Activated CD8-positive, alpha-beta memory T cell treated with anti-CD3 and anti-CD28 coated beads, Interleukin-2, amount 50 U/mL, for 24 hours (primary cell): ENCODE measurements around the gene ERAP2.
"Not testable (repeated sequence)": the region's sequence is repeated elsewhere in the genome, so short reads cannot be mapped to it uniquely, and the experiment has no call there.

Source experiments
- DNase-seq: peaks from one replicate; pipeline ENCODE4 v3.0.0-alpha.2; 2020; ENCODE audit errors: extremely low read depth

The ERAP2 gene

DNA sequence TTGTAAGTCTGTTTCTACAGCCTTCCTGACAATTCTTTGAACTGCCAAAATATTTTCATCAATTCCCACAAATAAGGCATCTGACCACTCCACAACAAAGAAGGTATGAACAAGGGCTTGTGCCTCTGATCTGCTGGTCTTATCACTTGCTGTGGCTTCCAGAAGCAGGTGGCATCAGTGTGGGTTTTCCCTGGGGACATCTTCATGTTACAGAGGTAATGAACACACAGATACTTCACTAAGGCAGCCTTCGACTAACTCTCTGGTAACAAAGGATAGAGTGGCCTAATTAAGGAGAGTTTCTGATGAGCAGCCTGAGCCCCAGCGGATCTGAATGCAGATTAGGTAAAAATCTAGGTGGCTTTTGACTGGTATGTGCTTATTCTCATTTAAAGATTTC, 15.2 kb upstream of the ERAP2 start:
- no peak for DNase-seq

DNA sequence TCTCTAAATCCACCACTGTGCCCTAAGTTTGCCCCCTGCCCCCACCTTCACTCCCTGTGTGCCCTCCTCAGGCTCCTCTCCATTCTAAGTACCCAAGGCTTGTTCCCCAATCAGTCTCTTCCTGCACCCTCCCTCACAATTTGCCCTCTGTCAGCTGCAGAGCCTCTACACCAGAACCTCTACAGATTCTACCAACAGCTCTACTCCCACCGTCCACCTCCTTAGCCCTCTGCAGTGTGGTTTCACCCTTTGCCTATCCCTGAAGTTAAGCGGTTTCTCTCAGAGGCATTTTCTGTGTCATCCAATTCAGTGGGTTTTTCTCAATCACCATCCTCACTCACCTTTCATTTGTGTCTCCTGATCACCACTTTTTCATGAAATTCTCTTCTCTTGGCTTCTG, 13.2 kb upstream of the ERAP2 start:
- no peak for DNase-seq

DNA sequence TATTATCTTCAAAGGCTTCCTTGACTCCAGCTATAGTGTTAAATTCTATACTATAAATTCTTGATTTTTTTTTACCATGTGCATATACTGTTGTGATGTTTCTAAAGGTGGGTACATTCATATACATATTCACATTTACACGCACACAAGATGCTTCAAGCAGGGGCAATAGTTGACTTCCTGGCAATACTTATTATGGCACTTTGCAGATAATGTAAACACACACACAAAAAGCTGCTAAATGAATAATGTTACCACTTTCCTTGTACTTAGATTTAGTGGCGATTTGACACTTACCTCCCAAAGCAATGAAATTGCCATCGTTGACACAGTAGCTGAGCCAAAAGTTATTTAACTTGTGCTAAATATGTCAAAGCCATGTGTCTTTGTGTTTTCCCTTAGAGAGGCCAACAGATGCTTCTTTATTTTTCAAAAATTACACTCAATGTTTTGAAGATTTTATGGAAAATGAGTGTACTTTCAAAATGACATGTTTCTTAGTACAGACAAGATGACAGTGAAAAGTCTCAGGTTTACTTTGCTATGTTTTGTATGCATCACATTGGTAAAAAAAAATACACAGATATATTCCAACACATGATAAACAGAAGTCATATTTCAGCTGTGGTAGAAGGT, 12.2 kb upstream of the ERAP2 start:
- no peak for DNase-seq

DNA sequence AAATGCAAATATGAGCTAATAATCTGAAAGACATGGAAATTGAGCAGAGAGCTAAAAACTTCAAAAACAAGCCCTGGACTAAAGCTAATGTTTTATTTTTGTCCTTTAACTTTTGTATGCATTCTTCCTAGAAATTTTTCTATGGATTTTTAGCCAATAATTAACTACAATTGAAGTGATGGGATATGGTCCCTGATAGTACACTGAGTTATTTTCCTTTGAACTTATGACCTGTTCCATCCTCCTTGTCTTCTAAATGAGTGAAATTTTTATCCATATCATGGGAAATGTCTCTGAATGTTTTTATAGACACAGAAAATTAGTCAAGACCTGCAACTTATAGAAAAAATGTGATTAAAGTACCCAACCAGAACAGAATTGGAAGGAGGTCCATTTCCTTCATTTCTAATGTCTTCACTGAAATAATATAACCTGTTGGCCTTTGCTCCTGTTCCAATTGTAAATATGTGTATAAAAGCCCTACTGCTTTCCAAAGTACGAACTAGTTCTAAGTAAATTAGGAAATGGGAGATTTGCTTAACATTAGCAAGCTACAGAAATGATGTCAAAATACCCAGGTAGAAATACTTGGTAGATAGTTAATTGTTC, 11.3 kb upstream of the ERAP2 start:
- no peak for DNase-seq

DNA sequence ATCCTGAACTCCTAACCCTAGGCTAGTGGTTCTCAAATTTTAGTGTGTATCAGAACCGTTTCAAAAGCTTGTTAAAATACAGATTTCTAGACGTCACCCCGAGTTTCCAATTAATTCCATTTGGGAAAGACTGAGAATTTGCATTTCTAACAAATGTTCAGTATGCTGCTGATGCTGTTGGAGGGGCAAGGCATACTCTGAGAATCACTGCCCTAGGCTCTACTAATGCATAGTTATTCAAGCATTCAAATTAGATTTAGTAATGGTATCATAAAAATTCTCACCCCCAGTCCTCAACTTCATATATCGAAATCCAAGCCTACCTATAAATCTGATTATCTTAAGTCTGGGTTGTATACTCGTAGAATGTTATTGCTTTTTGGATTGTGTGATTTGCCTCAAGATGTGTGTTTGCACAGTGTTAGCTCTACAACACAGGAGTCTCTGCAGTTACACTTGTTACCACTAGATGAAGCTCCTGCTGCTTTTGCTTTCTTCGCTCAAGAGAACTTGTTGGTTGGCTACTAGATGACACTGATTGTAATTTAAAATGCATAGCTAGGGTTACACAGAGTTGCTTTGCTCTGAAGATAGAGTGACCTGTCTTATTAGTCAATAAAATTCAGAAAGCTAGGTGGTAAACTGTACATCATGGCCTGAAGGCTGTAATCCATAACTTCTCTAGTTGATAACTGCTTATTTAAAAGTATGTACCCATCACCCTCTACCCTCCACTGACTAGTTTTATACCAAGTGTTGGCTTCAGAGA, 7.5 kb upstream of the ERAP2 start:
- no peak for DNase-seq

DNA sequence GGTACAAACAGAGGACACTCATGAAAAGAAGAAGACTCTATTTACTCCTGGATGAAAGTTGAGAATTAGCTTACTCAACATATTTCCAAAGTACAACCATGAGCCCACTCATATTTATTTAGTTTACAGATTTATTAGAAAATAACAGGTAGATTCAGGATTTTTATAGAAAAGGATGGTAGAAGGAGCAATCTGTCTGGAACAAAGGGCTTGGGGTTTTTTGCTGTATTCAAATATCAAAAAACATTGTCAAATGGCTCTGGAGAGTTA, 7.0 kb upstream of the ERAP2 start:
- no peak for DNase-seq

DNA sequence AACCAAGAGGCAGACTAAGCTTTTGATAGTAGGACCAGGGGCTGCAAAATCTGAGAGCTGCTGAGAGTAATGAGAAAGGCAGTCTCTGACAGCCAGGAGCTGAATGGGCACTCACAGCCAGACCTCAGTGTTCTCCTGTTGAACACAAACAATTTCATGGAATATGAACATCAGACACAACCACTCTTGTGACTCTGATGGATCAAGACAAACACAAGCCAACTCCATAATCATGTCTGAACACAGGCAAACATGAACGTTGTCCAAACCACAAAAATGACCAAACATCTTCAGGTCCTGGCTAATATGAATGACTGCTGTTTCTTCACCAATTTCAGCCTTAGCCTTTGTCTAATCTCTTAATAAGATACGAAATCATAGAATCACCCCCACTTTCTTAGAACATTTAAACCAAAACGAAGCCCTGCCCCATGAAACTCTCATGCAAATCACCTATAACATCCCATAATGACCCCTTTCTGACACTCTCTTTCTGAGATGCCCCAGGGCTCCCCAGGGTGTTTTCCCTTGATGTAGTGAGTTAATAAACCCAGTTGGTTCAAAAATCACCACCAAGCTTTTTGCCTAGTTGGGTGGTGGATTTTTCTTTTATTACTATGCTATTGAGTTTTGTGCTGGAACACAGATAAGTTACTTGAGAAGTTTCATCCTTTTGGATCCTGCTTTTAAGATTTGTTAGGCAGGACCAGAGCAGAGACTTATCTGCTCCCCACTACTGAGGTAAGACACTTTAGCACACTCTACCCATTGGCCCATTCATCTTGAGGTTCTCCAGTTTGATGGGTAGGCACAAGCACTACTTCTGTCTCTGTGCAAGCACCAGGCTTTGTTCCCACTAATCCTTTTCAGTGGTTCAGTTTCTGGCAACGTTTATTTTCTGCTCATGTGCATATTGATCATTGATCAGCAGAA, 5.9 kb upstream of the ERAP2 start:
- DNase-seq, result no peak

DNA sequence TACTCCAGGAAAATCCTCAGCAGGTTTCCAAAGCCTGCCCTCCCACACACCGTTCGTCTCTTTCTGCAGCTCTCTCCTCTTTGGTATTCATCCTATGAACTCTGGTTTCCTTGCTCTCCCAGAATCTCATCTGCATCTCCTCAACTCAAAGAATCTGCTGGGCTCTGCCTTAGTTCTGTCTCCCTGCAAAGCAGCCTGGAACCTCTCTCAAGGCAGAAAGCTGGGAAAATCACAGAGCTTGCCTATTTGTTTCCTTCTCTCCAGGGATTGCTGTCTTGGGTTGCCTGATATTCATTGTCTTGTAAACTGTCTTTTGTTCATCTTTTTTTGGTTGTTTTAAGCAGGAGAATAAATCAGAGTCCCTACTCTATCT, 5.3 kb upstream of the ERAP2 start:
- DNase-seq, result no peak

DNA sequence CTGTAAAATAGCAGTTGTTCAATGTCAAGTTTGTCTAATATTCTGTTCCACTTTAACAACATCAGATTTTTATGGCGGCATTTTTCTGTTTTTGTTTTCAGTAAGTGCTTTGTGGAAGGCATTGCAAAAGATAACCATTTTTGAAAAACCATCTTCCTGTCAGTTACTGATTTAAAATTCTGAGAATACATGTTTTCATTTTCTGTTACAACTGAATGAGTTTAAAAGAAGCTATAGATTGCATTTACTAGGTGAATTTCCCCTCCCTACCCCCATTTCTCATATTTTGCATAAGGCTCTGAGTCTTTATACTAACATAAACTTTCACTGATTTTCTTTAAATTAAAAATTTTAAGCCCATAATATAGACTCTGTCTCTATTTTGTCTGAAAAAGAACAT, 4.6 kb upstream of the ERAP2 start:
- DNase-seq, result no peak

DNA sequence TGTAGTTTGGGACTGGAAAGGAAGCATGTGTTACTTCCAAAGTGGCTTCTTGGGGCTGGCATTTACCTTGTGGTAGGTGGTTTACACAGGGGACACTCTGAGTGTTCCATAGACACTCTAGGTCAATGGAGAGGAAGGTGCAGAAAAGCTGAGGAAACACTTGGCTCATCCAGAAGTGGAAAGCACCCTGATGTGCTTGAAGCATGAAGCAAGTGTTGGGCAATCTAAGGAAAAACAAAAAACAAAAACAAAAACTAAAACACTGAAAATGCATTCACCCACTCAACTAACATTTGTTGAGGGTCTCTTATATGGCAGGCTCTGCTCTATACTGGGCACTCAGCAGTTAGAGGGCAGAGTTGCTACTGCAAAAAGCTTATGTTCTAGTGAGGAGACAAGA, 2.9 kb upstream of the ERAP2 start:
- no peak for DNase-seq

DNA sequence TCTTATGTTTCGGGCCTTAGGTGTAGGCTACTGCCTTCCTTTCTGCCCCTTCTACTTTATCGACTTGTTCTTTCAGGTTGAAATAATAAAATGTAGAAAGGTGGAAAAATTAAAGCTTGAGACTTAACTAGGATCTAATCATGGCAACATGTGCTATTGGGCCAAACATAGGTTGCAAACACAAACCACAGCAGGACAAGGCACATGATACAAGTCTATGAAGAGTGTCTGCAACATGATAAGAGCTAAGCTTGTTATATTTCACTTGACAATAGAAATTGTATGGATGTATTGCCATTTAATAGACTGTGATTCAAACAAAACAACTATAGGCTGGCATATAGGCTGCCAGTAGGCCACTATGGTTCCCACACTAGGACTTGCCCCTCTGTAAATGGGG, 1.7 kb upstream of the ERAP2 start:
- DNase-seq, result no peak

DNA sequence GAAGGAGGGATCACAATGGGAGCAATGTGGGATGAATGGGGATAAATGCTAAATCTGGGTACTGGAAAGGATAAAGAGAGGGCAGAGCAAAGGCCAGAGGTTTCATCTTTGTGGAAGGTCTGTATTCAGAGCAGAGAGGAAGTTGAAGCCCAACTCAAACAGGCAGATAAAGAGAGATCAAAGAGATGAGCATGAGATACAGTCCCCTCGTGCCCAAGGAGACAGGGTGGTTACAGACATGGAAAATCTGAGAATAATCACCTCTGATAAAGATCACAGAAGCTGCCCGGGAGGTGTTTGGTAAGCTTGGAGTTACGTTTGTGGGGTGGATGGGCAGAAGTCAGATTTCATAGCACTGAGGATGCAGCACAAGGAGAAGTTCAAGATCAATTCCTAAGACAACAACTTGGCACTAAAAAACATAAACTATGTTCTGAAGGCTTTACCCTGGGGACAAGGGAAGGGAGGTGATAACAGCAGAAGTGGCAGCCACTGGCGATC, 459 bp upstream of the ERAP2 start:
- no peak for DNase-seq

DNA sequence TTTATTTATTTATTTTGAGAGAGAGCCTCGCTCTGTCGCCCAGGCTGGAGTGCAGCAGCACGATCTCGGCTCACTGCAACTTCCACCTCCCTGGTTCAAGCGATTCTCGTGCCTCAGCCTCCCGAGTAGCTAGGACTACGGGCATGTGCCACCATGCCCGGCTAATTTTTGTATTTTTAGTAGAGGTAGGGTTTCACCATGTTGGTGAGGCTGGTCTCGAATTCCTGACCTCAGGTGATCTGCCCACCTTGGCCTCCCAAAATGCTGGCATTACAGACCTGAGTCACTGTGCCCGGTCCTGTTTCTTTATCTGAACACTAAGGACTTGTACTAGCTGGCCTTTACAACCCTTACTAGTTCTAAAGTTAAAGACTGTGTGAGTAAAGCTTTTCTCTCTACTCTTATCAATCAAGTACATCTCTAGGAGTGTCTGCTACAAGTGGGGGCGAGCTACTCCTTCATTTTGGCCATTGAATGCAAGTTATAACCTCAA, 723 bp downstream of the ERAP2 start:
- DNase-seq, result not testable (repeated sequence)

DNA sequence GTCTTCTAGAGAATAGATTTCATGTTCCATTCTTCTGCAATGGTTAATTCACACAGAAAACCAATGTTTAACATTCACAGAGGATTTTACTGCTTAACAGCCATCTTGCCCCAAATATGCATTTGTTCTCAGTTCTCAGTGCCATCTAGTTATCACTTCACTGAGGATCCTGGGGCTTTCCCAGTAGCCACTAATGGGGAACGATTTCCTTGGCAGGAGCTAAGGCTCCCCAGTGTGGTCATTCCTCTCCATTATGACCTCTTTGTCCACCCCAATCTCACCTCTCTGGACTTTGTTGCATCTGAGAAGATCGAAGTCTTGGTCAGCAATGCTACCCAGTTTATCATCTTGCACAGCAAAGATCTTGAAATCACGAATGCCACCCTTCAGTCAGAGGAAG, 3.4 kb downstream of the ERAP2 start:
- DNase-seq, result no peak

DNA sequence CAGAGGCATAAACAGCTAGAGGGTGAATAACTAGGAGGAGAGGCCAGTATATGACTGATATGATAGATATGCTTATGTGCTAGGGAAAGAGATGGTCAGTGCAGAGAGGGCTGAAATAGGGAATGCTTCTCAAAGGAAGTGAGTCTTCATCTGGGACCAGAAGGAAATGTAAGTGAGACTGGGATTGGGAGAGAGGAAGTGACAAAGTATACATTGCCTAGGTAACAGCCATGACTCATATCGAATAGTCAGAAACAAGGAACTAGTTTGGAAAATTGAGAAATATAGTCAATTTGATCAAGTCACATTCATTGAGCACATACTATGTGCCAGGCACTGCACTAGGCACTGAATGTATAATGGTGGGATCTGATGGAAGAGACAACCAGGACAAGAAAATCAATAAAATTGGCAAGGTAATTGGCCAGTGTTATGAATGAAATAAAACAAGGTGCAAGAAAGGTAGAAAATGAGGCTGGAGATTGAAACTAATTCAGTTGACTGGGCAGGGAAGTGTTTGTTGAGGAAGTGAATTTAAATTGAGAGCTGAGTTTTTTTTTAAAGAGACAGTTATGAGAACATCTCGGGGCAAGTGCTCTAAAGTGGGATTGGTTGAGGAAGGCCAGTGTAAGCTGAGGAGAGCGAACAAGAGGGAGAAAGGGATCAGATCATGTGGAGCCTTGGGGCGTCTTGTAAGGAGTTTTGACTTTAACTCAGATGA, 4.3 kb downstream of the ERAP2 start:
- no peak for DNase-seq

DNA sequence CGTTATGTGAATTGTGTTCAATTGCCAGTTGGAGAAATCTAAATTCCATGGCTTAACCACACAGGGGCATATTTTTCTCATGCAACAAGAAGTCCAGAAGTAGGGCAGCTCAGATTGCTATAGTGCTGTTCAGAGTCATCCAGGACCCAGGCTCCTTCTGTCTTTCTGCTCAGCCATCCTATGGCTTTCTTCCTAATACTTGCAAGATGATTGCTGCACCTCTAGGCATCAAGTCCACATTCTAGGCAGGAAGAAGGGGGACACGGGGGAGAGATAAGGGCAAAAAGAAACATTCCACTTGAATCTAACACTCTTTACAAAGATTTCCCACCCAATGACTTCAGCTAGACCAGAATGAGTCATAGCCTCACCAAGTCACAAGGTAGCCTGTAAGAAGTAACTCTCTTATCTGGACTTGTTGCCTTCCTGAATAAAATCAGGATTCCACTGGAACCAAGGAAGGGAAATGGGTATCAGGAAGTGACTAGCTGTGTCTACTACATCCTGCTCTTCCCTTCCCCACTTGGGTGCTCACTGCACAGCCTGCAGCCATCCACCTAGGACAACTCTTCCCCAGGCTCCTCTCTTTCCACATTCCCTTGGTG, 5.3 kb downstream of the ERAP2 start:
- no peak for DNase-seq

DNA sequence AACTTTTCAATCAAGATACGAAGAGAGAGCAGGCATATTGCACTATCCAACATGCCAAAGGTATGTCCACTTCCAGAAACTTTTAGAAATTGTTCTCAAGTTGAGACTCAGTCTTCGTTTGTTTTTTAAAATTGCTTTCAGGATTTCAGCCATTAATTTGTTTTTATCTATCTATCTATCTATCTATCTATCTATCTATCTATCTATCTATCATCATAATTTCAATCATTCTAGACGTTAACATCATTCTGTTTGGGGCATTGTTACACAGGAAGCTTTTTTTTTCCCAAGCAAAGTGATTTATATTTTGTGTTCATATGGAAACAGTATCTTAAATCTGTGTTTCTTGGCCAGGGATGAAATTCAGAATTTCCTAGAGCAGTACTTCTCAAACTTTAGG, 7.6 kb downstream of the ERAP2 start:
- no peak for DNase-seq

DNA sequence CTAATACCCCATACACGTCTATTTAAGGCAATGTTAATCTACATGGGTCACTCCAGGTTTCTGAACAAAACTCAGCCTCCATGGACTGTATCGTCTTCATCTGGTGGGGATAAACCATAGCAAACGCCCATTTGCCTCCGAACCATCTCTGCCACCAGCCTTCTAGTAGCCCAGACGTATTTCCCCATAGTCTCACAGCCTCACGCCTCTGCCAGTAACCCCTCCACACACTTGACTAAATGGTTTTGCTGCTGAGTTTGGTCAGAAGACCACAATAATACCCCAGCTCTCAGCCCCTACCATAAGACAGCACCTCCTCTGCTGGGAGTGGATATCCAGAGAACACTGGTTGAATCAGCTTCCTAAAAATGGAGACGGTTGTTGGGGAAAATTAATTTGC, 8.7 kb downstream of the ERAP2 start:
- no peak for DNase-seq

DNA sequence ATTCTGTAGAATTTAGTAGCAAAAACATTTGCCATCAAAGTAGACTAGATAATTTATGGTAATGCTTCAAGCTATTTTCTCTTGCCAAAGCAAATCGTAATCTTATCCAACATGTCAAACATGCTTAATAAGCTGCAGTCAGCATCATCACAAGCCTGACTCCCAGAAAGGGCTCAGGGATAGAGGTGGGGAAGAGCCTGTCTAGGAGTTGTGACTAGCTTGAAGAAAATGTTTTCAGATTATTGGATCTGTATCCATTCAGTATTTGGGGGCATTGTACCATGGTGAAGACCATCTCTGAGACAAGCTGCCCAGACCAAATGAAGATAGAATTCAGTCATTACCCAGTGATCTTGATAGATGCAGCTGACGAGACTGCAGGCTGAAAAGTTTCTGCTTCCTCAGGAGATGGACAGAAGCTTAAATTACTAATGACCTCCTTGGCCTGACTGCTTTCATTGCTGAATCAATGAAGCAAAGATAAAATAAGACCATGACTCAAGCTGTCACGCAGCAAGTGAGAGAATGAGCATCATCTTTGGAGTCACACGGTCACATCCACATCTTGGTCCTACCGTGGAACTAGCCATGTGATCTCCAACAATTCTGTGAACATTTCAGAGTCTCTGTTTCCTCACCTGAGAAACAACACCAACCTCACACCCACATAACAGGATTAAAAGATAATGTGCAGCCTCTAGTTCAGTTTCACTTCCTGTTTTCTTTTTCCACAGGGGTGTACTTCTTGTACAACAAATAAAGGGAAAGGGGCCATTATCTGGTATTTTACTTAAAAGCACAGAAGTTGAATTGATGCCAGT, 9.4 kb downstream of the ERAP2 start:
- DNase-seq, result no peak

DNA sequence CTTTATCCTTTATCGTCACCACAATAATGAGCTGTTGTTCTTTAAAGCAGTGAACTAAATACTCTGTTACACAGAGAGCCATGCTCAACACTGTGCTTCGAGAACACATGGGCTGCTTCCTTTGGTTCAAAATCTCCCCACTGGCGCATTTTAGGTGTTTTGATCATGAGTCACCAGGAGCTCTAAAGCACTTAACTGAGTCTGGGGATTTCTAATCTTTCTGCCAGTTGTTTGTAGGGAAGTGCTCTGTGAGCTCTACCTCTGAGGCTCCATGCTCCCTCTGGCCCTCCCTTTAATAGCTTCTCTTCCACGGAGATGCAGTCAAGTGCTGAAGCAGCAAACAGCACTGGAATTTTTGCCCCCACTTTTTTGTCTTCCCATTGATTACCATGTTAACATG, 17.0 kb downstream of the ERAP2 start:
- DNase-seq, result no peak
